GM12878 (cell line): ENCODE measurements around the gene MAP4K4. TPM values are rescaled to one million over a fixed set of nuclear protein-coding genes. Genes with fewer than 3 reads are reported as not detected.
A peak's percentile ranks its signal among the peaks of the same experiment; 100 is the strongest.

ENCODE experiments used
- ATAC-seq: fragments of 200-7000 bp; cut with Tn5 transposase; 3 replicates; pipeline ENCODE4 v1.9.1; 2020; ENCODE audit warnings: mild to moderate bottlenecking, moderate library complexity
- BruUV-seq: library from RNA; stranded (reverse); fragments of 400-500 nt; replicated peaks from 2 replicates; lab custom pipeline; 2021; lab: Mats Ljungman, UMichigan
- CTCF ChIA-PET: fragments of 300-600 bp; sonication (Branson Sonifier 250); formaldehyde crosslinking; extraction: SDS; loops from one replicate; lab custom pipeline; 2021; ENCODE audit warnings: inconsistent platforms; lab: Yijun Ruan, JAX
- POLR2A ChIA-PET: fragments of 350-600 bp; formaldehyde crosslinking; extraction: SDS; loops from one replicate; lab custom pipeline; 2021; ENCODE audit warnings: inconsistent platforms; lab: Charles Lee
- RAD21 ChIA-PET: fragments of 300-600 bp; sonication (Branson Sonifier 250); formaldehyde crosslinking; loops from one replicate; lab custom pipeline; 2023; ENCODE audit warnings: antibody characterized with exemption; ENCODE audit not compliant: unreplicated experiment; lab: Charles Lee
- SMC1A ChIA-PET: fragments of 300-600 bp; sonication (Branson Sonifier 250); formaldehyde crosslinking; loops from one replicate; lab custom pipeline; 2023; ENCODE audit not compliant: unreplicated experiment, uncharacterized antibody; lab: Charles Lee
- DNase-seq: peaks from one replicate; pipeline ENCODE4 v3.0.0-alpha.2; 2011; ENCODE audit warnings: low read depth, low spot score
- FAIRE-seq: peaks from 3 replicates; lab custom pipeline; 2011; peaks lifted over from hg19 to GRCh38; lab: Jason Lieb, UNC
- H2AFZ ChIP-seq: 2 replicates; pipeline ENCODE4 v1.6.0; 2011; ENCODE audit warnings: low read depth, low read length, control low read depth; ENCODE audit not compliant: control insufficient read depth
- H3K27ac ChIP-seq: 2 replicates; pipeline ENCODE4 v1.5.1; 2011; ENCODE audit warnings: control low read depth; ENCODE audit not compliant: control insufficient read depth, insufficient read depth
- H3K27me3 ChIP-seq, 2 experiments: replicated peaks in 1 of 2; 2 replicates each; pipeline versions ENCODE4 v1.6.0 to v1.6.1; 2011; ENCODE audit warnings: low read length in 1 of 2; ENCODE audit not compliant: control insufficient read depth in 2 of 2, insufficient read depth in 2 of 2
- H3K36me3 ChIP-seq, 2 experiments: 2 replicates each; pipeline ENCODE4 v1.5.1; 2011; ENCODE audit warnings: low read length in 1 of 2; ENCODE audit not compliant: control insufficient read depth in 2 of 2, insufficient read depth in 2 of 2
- H3K4me1 ChIP-seq: 2 replicates; pipeline ENCODE4 v1.6.1; 2011; ENCODE audit warnings: mild to moderate bottlenecking, low read length, moderate library complexity, mixed read lengths; ENCODE audit not compliant: control insufficient read depth, insufficient read depth
- H3K4me2 ChIP-seq: 2 replicates; pipeline ENCODE4 v1.6.0; 2011; ENCODE audit warnings: control low read depth; ENCODE audit not compliant: control insufficient read depth, insufficient read depth
- H3K4me3 ChIP-seq: fragments of 200-600 bp; sonication (generic); 2 replicates; pipeline ENCODE4 v1.5.1; 2016
- H3K79me2 ChIP-seq: 2 replicates; pipeline ENCODE4 v1.6.0; 2011; ENCODE audit warnings: low read length; ENCODE audit not compliant: control insufficient read depth, insufficient read depth
- H3K9ac ChIP-seq: 2 replicates; pipeline ENCODE4 v1.8.0; 2011; ENCODE audit warnings: low read length, control low read depth, mixed read lengths; ENCODE audit not compliant: control insufficient read depth, insufficient read depth
- H3K9me3 ChIP-seq: replicated peaks from 3 replicates; pipeline ENCODE4 v1.5.1; 2011; ENCODE audit warnings: mild to moderate bottlenecking, low read length; ENCODE audit not compliant: control insufficient read depth, insufficient read depth
- H4K20me1 ChIP-seq: 2 replicates; pipeline ENCODE4 v1.6.0; 2011; ENCODE audit not compliant: control insufficient read depth, insufficient read depth
- ATF7 ChIP-seq: fragments of 450-650 bp; IDR thresholded peaks from 2 replicates; pipeline ENCODE4 v1.6.1; 2016; ENCODE audit warnings: low read depth, mild to moderate bottlenecking
- BHLHE40 ChIP-seq, 2 experiments: fragments of 450-650 bp in 1 of 2; IDR thresholded peaks; 2 replicates each; pipeline ENCODE4 v1.6.1; 2011 to 2017; ENCODE audit warnings: low read depth in 2 of 2, borderline replicate concordance in 1 of 2, improper control_type of control experiment in 1 of 2, low read length in 1 of 2, mild to moderate bottlenecking in 1 of 2
- IRF4 ChIP-seq: IDR thresholded peaks from 2 replicates; pipeline ENCODE4 v1.6.1; 2011; ENCODE audit warnings: low read depth, low read length
- KDM1A ChIP-seq: fragments of 200-600 bp; sonication (generic); IDR thresholded peaks from 2 replicates; pipeline ENCODE4 v1.6.1; 2016; ENCODE audit warnings: borderline replicate concordance
- MEF2B ChIP-seq: fragments of 450-650 bp; IDR thresholded peaks from 2 replicates; pipeline ENCODE4 v1.6.1; 2018; ENCODE audit warnings: mild to moderate bottlenecking, moderate library complexity; ENCODE audit not compliant: partially characterized antibody, poor library complexity, severe bottlenecking
- NBN ChIP-seq: fragments of 450-650 bp; IDR thresholded peaks from 2 replicates; pipeline ENCODE4 v1.6.1; 2016
- NFIC ChIP-seq: IDR thresholded peaks from 2 replicates; pipeline ENCODE4 v1.6.1; 2012; ENCODE audit warnings: low read depth, mild to moderate bottlenecking, inconsistent platforms, low read length, moderate library complexity
- PAX8 ChIP-seq: fragments of 450-650 bp; IDR thresholded peaks from 2 replicates; pipeline ENCODE4 v1.6.1; 2017; ENCODE audit warnings: mild to moderate bottlenecking, moderate library complexity
- RELB ChIP-seq: fragments of 450-650 bp; IDR thresholded peaks from 2 replicates; pipeline ENCODE4 v1.6.1; 2017; ENCODE audit warnings: low read depth, mild to moderate bottlenecking, moderate library complexity
- YBX1 ChIP-seq: fragments of 450-650 bp; IDR thresholded peaks from 2 replicates; pipeline ENCODE4 v1.6.1; 2016; ENCODE audit warnings: antibody characterized with exemption
- ZSCAN29 ChIP-seq: fragments of 450-650 bp; IDR thresholded peaks from 2 replicates; pipeline ENCODE4 v1.6.1; 2017; ENCODE audit warnings: mild to moderate bottlenecking, moderate library complexity
- WGBS: methylation state at CpG from one replicate; pipeline ENCODE4 v1.1.6; 2016; ENCODE audit warnings: low lambda C conversion rate; ENCODE audit not compliant: insufficient replicate concordance, insufficient coverage; ENCODE audit errors: missing lambda C conversion rate; 5-methylcytosine and 5-hydroxymethylcytosine counted together
- in situ Hi-C: fragments of 300-500 bp; cut with MboI; formaldehyde crosslinking; loops from 9 replicates; pipeline ENCODE4 v1.14.3; 2018; ENCODE audit warnings: mixed read lengths
- intact Hi-C: fragments of 100-400 bp; cut with micrococcal nuclease; formaldehyde crosslinking; loops from one replicate; pipeline ENCODE4 v1.14.2; 2022; ENCODE audit not compliant: unreplicated experiment
- polyA plus RNA-seq, 11 experiments: library from polyadenylated mRNA; depleted of rRNA in 4 of 11; unstranded in 6 of 11; stranded (reverse) in 5 of 11; fragments of >200 nt; fragmentation: Nextera tagmentation in 4 of 11; fragmentation: Illumina TruSeq in 1 of 11; extraction: Ambion mirVana in 4 of 11; extraction: Trizol in 1 of 11; gene quantifications; 1 replicate in 1 of 11; 2 replicates in 10 of 11; pipeline versions ENCODE4 v1.2.1 to v1.2.3, GENCODE V29; 2011 to 2016; ENCODE audit warnings: inconsistent platforms in 2 of 11, missing spikeins in 2 of 11, low read depth in 1 of 11
- total RNA-seq, 4 experiments: library from RNA; depleted of rRNA in 3 of 4; stranded (reverse); fragments of >200 nt in 3 of 4; fragmentation: Illumina TruSeq in 1 of 4; extraction: Trizol in 1 of 4; gene quantifications; 2 replicates each; pipeline versions ENCODE4 v1.2.1 to v1.2.3, GENCODE V29; 2013 to 2021

The MAP4K4 gene
- total and polyA plus RNA-seq, 10 of the 15 experiments (the other 5 are each of a cell fraction or from before 2014, with no cell fraction given) = 1.9 to 50.4 (median 9.7) TPM

GRCh38 chr2:101806701-101807100 lies 109.2 kb downstream of the MAP4K4 start (continued):
- TF ChIP-seq BHLHE40 (IDR thresholded peaks at IDR 0.05; ENCODE audit: borderline replicate concordance in 1 of 2, low read depth in 2 of 2, low read length in 1 of 2) = peak; percentile 86 to 94
- no peak for TF ChIP-seq KDM1A
- TF ChIP-seq PAX8 = 0 out of 2 replicates have a peak, but pooled peaks have one; percentile 38
- no peak for TF ChIP-seq YBX1
- 0 out of 2 replicates have a peak, but pooled peaks have one; percentile 26 for TF ChIP-seq NBN
- TF ChIP-seq RELB = 0 out of 2 replicates have a peak, but pooled peaks have one; percentile 20
- TF ChIP-seq ZSCAN29 = no peak

GRCh38 chr2:101807242-101807641 lies 109.7 kb downstream of the MAP4K4 start:
- H2AFZ ChIP-seq = no peak overlapping the region
- ChIA-PET RAD21 (interaction anchor here (0.8 to 1.2 kb wide), 4 partner anchors 25 to 509 kb away, joined by 3 to 4 read pairs (median 4); no protein-coding TSS in a partner anchor), SMC1A (interaction anchor here (0.7 to 2.2 kb wide), 7 partner anchors 8 to 498 kb away, joined by 3 to 10 read pairs (median 4); no protein-coding TSS in a partner anchor)
- ATAC-seq = peak; percentile 47
- no peaks in the 10 kb centered on the region for H3K79me2 ChIP-seq
- H3K9ac ChIP-seq = no peak overlapping the region
- intact Hi-C loops = no loop called here
- no peak for FAIRE-seq
- H3K27ac ChIP-seq = no peak overlapping the region
- BruUV-seq = no TSS peak
- no peaks in the 10 kb centered on the region for H3K27me3 ChIP-seq
- no peaks in the 10 kb centered on the region for H3K9me3 ChIP-seq
- no peak for TF ChIP-seq NFIC
- no peak for TF ChIP-seq MEF2B
- TF ChIP-seq ATF7 = peak; percentile 93
- no peak for TF ChIP-seq IRF4
- TF ChIP-seq, all 136 proteins: peak for 1
- H3K4me2 ChIP-seq = no peak overlapping the region
- WGBS = 97% methylated on average over 2 of the region's 2 CpGs
- no peak overlapping the region for H3K4me3 ChIP-seq
- ChIA-PET POLR2A (no interaction called here), CTCF (interaction anchor here (1.1 to 1.5 kb wide), 6 partner anchors 16 to 549 kb away, joined by 3 to 7 read pairs (median 4); no protein-coding TSS in a partner anchor)
- H4K20me1 ChIP-seq = no peaks in the 10 kb centered on the region
- in situ Hi-C loops = no loop called here
- 0 out of 2 replicates have a peak, but pooled peaks cover 2% of the 10 kb centered on the region for H3K4me1 ChIP-seq
- no peak for DNase-seq
- H3K36me3 ChIP-seq = no peaks in the 10 kb centered on the region
